SKM-1 treated with dmso at 0.1 percent for 144 hours (cell line): Measurements from ENCODE around the gene CYP4F8.
"Not testable (repeated sequence)": the region's sequence is repeated elsewhere in the genome, so short reads cannot be mapped to it uniquely, and the experiment has no call there.

Experiments used
- DNase-seq: peaks from one replicate; lab custom pipeline; 2025; ENCODE audit not compliant: unreplicated experiment; lab: John Stamatoyannopoulos, UW

Gene CYP4F8

DNA sequence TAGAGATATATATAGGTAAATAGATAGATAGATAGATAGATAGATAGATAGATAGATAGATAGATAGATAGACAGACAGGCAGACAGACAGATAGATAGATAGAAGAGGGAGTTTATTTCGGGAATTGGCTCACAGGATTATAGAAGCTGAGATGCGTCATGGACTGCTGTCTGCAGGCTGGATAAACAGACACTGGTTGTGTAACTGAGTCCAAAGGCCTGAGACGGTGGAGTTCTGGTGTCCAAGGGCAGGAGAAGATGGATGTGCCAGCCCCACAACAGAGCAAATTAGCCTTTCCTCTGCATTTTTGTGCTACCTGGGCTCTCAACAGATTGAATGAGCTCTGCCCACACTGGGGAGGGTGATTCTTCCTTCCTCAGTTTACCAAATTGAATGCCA is 28.4 kb downstream of the CYP4F8 start:
- DNase-seq = no peak

- no peak for DNase-seq
Observed at GRCh38 chr19:15644066-15644741, 29.2 kb downstream of the CYP4F8 start.

- DNase-seq = no peak
Observed at GRCh38 chr19:15644816-15645215, 29.8 kb downstream of the CYP4F8 start.

DNA sequence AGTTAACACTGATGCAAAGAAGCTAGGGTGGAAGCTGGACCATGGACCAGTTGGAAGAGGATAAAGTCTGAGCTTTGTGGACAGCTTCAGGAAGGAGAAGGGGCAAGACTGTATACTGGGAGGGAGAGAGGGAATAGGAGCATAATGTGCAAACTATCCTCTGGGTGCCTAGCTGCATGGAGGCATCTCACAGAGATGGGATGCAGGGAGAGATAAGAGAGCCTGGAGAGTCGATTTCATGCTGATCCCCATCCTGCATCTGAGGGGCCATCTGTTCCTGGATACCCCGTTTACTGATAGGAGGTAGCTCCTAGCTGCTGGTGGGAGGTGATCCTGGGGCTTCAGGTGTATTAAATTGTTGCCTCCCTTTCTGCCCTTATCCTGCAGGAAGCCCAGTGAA is 34.5 kb downstream of the CYP4F8 start:
- no peak for DNase-seq

GRCh38 chr19:15650123-15650522 is 35.1 kb downstream of the CYP4F8 start:
- DNase-seq = not testable (repeated sequence)

DNA sequence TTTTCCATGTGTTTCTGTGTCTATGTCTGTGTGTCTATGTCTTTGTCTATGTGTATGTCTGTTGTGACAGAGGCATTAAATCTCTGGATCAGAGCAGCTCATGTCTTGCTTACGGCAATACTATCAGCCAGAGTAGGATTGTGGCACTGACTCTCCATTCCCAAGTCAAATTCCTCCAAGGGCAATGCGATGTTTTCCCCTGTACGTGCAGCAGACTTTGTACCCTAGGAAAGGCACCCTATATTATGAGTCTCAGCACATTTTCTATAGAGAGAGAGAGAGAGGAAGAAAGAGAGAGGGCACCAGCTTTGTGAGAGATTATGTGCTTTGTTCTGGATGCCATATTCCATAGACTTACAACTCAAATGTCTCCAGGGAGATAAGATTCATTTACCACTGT is 36.8 kb downstream of the CYP4F8 start:
- no peak for DNase-seq

DNA sequence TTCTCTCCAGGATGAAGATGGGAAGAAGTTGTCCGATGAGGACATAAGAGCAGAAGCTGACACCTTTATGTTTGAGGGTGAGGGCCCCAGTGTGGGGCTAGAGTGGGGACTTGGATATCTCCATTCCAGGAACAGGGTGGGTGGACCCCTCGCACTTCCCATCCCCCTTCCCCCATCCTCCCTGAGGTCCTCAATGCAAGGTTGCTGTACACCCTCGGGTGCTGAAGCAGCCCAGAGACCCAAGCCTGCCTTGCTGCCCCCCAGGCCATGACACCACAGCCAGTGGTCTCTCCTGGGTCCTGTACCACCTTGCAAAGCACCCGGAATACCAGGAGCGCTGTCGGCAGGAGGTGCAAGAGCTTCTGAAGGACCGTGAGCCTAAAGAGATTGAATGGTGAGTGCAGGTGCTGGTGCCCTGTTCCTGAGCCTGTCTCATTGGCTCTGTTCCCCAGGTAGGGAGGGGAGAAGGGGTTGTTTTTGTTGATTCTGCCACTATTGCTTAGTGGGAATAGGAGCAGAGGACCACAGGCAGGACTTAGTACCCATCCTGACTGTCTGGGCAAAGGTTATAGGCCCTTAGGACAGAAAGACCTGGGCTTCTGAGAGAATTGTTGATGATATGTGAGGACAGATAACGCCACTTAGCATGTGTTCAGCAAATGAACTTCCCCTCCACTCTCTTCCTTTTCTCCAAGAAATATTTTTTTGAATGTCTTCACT is 37.7 kb downstream of the CYP4F8 start:
- no peak for DNase-seq

DNA sequence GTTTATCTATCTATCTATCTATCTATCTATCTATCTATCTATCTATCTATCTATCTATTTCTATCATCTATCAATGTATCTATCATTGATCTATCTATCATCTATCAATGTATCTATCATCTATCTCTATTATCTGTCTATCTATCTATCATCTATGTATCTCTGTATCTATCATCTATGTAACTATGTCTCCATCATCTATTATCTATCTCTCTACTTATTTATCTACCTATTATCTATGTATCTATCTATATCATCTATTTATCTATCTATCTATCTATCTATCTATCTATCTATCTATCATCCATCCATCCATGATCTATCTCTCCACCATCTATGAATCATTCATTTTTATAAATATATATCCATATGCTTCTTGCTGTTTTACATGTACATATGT is 41.4 kb downstream of the CYP4F8 start:
- no peak for DNase-seq

GRCh38 chr19:15663247-15663646 is 48.2 kb downstream of the CYP4F8 start:
- DNase-seq = no peak

DNA sequence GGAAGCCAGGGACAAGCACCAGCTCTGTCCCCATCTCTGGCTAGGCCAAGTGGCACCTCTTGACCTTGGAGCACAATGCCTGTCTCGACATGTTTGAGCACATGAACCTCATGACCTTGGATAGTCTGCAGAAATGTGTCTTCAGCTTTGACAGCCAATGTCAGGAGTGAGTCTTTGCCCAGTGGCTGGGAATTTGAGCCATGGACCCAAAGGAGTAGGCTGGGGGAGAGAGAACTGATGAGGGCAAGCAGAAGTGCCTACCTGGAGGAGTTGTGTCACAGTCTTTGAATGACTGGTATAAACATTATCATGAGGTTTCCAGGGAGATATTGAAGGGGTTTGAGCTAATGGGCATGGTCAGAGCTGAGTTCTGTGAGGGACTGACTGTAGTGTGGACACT is 51.2 kb downstream of the CYP4F8 start:
- no peak for DNase-seq

DNA sequence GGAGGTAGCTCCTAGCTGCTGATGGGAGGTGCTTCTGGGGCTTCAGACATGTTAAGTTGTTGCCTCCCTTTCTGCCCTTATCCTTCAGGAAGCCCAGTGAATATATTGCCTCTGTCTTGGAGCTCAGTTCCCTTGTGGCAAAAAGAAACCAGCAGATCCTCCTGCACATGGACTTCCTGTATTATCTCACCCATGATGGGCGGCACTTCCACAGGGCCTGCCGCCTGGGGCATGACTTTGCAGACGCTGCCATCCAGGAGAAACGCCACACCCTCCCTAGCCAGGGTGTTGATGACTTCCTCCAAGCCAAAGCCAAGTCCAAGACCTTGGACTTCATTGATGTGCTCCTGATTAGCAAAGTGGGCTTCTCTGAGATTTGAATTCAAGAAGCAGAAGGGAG is 51.9 kb downstream of the CYP4F8 start:
- no peak for DNase-seq

GRCh38 chr19:15669440-15669839 is 54.4 kb downstream of the CYP4F8 start:
- DNase-seq = no peak

GRCh38 chr19:15669891-15670290 is 54.9 kb downstream of the CYP4F8 start:
- no peak for DNase-seq

DNA sequence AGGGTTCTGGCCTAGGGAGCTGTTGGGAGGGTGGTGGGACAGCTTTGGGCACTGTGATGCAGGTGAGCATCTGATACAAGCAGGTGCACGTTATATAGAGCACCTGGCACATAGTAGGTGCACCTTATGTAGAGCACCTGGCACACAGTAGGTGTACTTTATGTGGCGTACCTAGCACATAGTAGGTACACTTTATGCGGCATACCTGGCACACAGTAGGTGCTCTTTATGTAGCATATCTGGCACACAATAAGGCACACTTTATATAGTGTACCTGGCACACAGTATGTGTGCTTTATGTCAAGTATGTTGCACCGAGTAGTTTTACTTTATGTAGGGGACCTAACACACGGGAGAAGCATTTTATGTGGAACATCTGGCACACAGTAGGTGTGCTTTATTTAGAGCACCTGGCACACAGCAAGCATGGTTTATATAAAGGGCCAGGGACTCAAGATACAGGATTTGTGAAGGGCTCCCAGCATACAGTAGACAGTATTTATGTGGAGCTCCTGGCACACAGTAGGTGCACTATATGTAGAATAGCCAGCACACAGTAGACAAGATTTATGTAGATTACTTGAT is 56.3 kb downstream of the CYP4F8 start:
- no peak for DNase-seq

- DNase-seq = no peak
Observed at GRCh38 chr19:15671891-15672579, 57.0 kb downstream of the CYP4F8 start.

- DNase-seq = no peak
Observed at GRCh38 chr19:15672580-15673175, 57.7 kb downstream of the CYP4F8 start, which contains the start of gene CYP4F12. TSS of gene CYP4F12 (plus strand) at chr19:15673087. CDS start at chr19:15673530, 443 bp downstream.

DNA sequence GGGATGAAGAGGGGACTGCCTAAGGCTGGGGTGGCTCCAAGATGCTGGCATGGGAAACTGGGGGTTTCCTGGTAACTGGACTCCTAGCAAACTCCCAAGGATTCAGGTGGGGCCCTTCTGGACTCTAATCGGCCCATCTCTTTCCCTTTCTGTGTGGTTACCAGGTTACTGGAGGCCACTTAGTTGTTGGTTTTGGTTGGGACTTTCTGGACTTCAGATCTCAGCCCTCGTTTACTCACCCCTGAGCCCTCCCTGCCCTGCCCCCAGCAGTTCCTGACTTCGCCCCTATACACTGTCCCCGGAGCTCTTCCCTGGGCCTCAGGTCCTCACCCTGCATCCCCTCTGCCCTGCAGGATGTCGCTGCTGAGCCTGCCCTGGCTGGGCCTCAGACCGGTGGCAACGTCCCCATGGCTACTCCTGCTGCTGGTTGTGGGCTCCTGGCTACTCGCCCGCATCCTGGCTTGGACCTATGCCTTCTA is 58.2 kb downstream of the CYP4F8 start:
- DNase-seq = no peak

DNA sequence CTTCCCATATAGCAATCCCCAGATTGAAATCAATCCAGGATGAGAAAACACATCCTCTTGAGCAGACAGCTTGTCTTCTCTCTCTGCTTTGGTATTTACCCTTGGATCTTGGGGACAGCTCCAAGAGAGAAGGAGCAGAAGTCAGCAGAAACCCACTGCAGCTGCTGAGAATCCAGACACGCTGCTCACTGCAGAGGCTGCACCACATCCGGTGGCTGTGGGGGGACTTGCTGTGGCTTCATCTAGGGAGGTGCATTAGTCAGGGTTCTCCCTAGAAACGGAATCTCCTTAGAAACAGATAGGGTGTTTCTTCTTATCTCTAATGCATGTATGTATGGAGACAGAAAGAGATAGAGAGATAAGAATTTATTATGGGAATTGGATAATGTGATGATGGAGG is 60.5 kb downstream of the CYP4F8 start:
- no peak for DNase-seq

GRCh38 chr19:15679089-15679488 is 64.1 kb downstream of the CYP4F8 start:
- DNase-seq = no peak

DNA sequence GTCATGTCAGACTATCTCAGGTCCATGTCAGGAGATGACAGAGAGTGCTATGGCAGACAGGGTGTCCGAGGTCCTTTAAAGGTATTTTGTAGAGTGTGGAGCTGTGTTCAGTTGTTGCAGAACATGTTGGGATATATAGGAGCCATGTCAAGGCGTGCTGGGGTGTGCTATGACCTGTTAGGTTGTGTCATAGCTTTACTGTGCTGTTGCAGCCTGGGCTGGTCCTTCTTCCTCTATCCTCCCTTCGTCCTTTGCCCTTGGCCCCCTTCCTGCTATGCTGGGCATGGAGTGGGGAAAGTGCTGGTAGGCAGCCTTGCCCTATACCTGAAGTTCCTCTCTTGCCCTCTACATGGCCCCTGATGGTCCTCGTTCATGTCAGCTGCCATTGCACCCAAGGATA is 64.8 kb downstream of the CYP4F8 start:
- DNase-seq = not testable (repeated sequence)
